Esophagus squamous epithelium (tissue), 4 donors: ENCODE data around the gene TMEM132D.

ENCODE experiments used
- POLR2A ChIP-seq, 4 donors: fragments of 450-650 bp; IDR thresholded peaks; one replicate each; pipeline ENCODE4 v1.6.1; 2017; ENCODE audit warnings: antibody characterized with exemption in 4 of 4, mild to moderate bottlenecking in 4 of 4, moderate library complexity in 3 of 4
- TF ChIP-seq, protein P1 (sequence below), 6 experiments: fragments of 450-650 bp in 4 of 6; fragments of 200-600 bp in 2 of 6; sonication (generic) in 2 of 6; IDR thresholded peaks; one replicate each; pipeline ENCODE4 v1.5.1; 2016 to 2019; ENCODE audit warnings: antibody characterized with exemption in 6 of 6, mild to moderate bottlenecking in 4 of 6, moderate library complexity in 4 of 6

DNA sequence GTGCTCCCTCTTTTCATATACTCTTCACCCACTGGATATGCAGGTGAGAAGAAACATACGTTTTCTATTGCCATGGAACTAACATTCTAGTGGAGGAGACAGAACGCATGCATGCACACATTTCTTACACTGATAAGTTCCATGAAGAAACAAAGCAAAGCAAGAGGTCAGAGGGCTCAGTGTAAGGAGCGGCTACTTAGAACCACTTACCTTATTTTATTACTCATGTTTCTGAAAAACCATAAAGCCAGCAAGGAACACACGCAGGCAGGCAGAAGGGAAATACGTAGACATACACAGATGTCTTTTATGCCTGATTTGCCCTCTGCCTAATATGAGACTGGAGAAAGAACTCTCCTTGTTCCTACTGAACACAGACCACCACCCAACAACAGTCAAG, 362.9 kb downstream of the TMEM132D start:
- TF ChIP-seq, protein P1, sequence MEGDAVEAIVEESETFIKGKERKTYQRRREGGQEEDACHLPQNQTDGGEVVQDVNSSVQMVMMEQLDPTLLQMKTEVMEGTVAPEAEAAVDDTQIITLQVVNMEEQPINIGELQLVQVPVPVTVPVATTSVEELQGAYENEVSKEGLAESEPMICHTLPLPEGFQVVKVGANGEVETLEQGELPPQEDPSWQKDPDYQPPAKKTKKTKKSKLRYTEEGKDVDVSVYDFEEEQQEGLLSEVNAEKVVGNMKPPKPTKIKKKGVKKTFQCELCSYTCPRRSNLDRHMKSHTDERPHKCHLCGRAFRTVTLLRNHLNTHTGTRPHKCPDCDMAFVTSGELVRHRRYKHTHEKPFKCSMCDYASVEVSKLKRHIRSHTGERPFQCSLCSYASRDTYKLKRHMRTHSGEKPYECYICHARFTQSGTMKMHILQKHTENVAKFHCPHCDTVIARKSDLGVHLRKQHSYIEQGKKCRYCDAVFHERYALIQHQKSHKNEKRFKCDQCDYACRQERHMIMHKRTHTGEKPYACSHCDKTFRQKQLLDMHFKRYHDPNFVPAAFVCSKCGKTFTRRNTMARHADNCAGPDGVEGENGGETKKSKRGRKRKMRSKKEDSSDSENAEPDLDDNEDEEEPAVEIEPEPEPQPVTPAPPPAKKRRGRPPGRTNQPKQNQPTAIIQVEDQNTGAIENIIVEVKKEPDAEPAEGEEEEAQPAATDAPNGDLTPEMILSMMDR (IDR thresholded peaks at IDR 0.05): no peak
- TF ChIP-seq POLR2A (IDR thresholded peaks at IDR 0.05): no peak
